ENCODE results near the gene LHX2. TPM values are rescaled to one million over a fixed set of nuclear protein-coding genes. Genes with fewer than 3 reads are reported as not detected.

LHX2 gene
- polyA plus RNA-seq, 1 experiment: 0.13 TPM

Other genes with a start within 250 kb of the LHX2 start
- 17.4 and 24.0 TPM in 2 replicates for gene DENND1A, start 81.6 kb upstream of the LHX2 start, polyA plus RNA-seq (2011; rRNA removed)
- 71.1 and 73.6 TPM in 2 replicates for gene NEK6, start 246.2 kb downstream of the LHX2 start, polyA plus RNA-seq (2011; rRNA removed)